Lower leg skin (tissue), 3 donors: Measurements from ENCODE around the gene RAB34.

Experiments used
- CTCF ChIP-seq, 3 donors: fragments of 450-650 bp; IDR thresholded peaks; one replicate each; pipeline ENCODE4 v1.5.1; 2016; ENCODE audit warnings: antibody characterized with exemption in 3 of 3, mild to moderate bottlenecking in 3 of 3, moderate library complexity in 2 of 3
- POLR2A ChIP-seq, 2 donors: fragments of 450-650 bp; IDR thresholded peaks; one replicate each; pipeline ENCODE4 v1.6.1; 2016 to 2017; ENCODE audit warnings: antibody characterized with exemption in 2 of 2, mild to moderate bottlenecking in 1 of 2, moderate library complexity in 1 of 2

- TF ChIP-seq CTCF (IDR thresholded peaks at IDR 0.05) (no peak), POLR2A (IDR thresholded peaks at IDR 0.05) (no peak)
Observed at GRCh38 chr17:28751600-28752366, 34.1 kb upstream of the RAB34 start.
